ENCODE measurements around the gene PDK4.

- TF ChIP-seq POLR2A (IDR thresholded peaks at IDR 0.05; ENCODE audit: low read depth, low read length), result no peak
- TF ChIP-seq POLR2AphosphoS5 (IDR thresholded peaks at IDR 0.05; ENCODE audit: low read depth, low read length), result no peak
- TF ChIP-seq TAF1 (IDR thresholded peaks at IDR 0.05; ENCODE audit: borderline replicate concordance, low read depth, low read length), result no peak
Measured at GRCh38 chr7:95581467-95581866, 14.8 kb downstream of the PDK4 start.
